ENCODE data around the gene ANKRD1. TPM values are rescaled to one million over a fixed set of nuclear protein-coding genes. Genes with fewer than 3 reads are reported as not detected.

The ANKRD1 gene
- total RNA-seq, 2 donors from 2014 or later, result 20.0 TPM; not detected in 1

- no peak for TF ChIP-seq POLR2AphosphoS5 (IDR thresholded peaks at IDR 0.05)
- no peak for TF ChIP-seq POLR2A (IDR thresholded peaks at IDR 0.05)
- TF ChIP-seq CTCF (IDR thresholded peaks at IDR 0.05), result no peak
- 80% methylated on average over 3 of the region's 3 CpGs for WGBS
- no peaks in the 10 kb centered on the region for H3K36me3 ChIP-seq
- no peak overlapping the region for H3K27ac ChIP-seq
- H3K9me3 ChIP-seq, result no peaks in the 10 kb centered on the region
- no peak for DNase-seq (ENCODE audit: low spot score)
- H3K4me3 ChIP-seq, result no peak overlapping the region
- intact Hi-C loops (cut with DNase I), result loop anchor here (5.0 kb wide), 2 partner anchors 36 to 51 kb away; no protein-coding TSS in a partner anchor
- no peaks in the 10 kb centered on the region for H3K4me1 ChIP-seq (replicated peaks)
- no peaks in the 10 kb centered on the region for H3K27me3 ChIP-seq (replicated peaks; ENCODE audit: insufficient read depth)
Observed at GRCh38 chr10:90967865-90968264, 47.0 kb upstream of the ANKRD1 start.

GRCh38 chr10:90966146-90966545, 45.3 kb upstream of the ANKRD1 start:
- DNase-seq (ENCODE audit: low spot score), result no peak
- TF ChIP-seq CTCF (IDR thresholded peaks at IDR 0.05), result no peak
- no peak for TF ChIP-seq POLR2A (IDR thresholded peaks at IDR 0.05)
- no peak for TF ChIP-seq POLR2AphosphoS5 (IDR thresholded peaks at IDR 0.05)
- no peaks in the 10 kb centered on the region for H3K36me3 ChIP-seq
- no peak overlapping the region for H3K4me3 ChIP-seq
- no peaks in the 10 kb centered on the region for H3K4me1 ChIP-seq (replicated peaks)
- no peaks in the 10 kb centered on the region for H3K27me3 ChIP-seq (replicated peaks; ENCODE audit: insufficient read depth)
- no peaks in the 10 kb centered on the region for H3K9me3 ChIP-seq
- intact Hi-C loops (cut with DNase I), result loop anchor here (5.0 kb wide), 2 partner anchors 34 to 49 kb away; no protein-coding TSS in a partner anchor
- no peak overlapping the region for H3K27ac ChIP-seq

DNA sequence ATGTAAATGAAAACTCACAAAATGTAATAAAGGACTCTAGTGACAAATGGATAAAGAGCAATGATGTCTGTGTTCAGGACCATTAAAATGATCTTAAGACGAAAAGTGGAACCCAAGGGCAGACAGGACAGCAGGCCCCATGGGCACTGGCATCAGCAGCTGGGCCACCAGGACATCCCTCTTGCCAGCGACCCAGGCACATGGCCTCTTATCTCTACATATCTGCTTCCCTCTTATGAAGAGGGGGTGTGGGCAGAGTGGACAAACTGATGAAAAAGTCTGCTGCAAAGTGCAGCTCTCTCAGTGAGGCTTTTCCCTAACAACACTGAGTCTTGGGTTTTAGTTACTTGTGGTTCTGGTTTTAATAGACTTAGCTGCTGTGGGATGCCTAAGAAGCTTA, 44.8 kb upstream of the ANKRD1 start:
- intact Hi-C loops (cut with DNase I), result loop anchor here (5.0 kb wide), 2 partner anchors 33 to 48 kb away; no protein-coding TSS in a partner anchor
- H3K4me3 ChIP-seq, result no peak overlapping the region
- DNase-seq (ENCODE audit: low spot score), result no peak
- no peak for TF ChIP-seq POLR2AphosphoS5 (IDR thresholded peaks at IDR 0.05)
- TF ChIP-seq POLR2A (IDR thresholded peaks at IDR 0.05), result no peak
- TF ChIP-seq CTCF (IDR thresholded peaks at IDR 0.05), result no peak
- no peaks in the 10 kb centered on the region for H3K4me1 ChIP-seq (replicated peaks)
- no peaks in the 10 kb centered on the region for H3K36me3 ChIP-seq
- H3K9me3 ChIP-seq, result no peaks in the 10 kb centered on the region
- 75% methylated on average over 2 of the region's 2 CpGs for whole genome bisulfite sequencing
- H3K27me3 ChIP-seq (replicated peaks; ENCODE audit: insufficient read depth), result no peaks in the 10 kb centered on the region
- no peak overlapping the region for H3K27ac ChIP-seq

- Histone ChIP-seq H3K9me3 (no peaks in the 10 kb centered on the region), H3K4me1 (replicated peaks) (no peaks in the 10 kb centered on the region), H3K27me3 (replicated peaks; ENCODE audit: insufficient read depth) (no peaks in the 10 kb centered on the region), H3K4me3 (no peak overlapping the region), H3K36me3 (no peaks in the 10 kb centered on the region), H3K27ac (no peak overlapping the region)
- intact Hi-C loops (cut with DNase I), result loop anchor here (5.0 kb wide), 2 partner anchors 33 to 48 kb away; no protein-coding TSS in a partner anchor
- WGBS, result 90% methylated on average over 1 of the region's 1 CpG
- no peak for DNase-seq (ENCODE audit: low spot score)
- TF ChIP-seq CTCF (IDR thresholded peaks at IDR 0.05), result no peak
- no peak for TF ChIP-seq POLR2AphosphoS5 (IDR thresholded peaks at IDR 0.05)
- no peak for TF ChIP-seq POLR2A (IDR thresholded peaks at IDR 0.05)
Observed at GRCh38 chr10:90964781-90965465, 44.0 kb upstream of the ANKRD1 start.

GRCh38 chr10:90963331-90963730, 42.4 kb upstream of the ANKRD1 start:
- intact Hi-C loops (cut with DNase I), result no loop called here
- no peak for TF ChIP-seq CTCF (IDR thresholded peaks at IDR 0.05)
- TF ChIP-seq POLR2A (IDR thresholded peaks at IDR 0.05), result no peak
- no peak for TF ChIP-seq POLR2AphosphoS5 (IDR thresholded peaks at IDR 0.05)
- WGBS, result 90% methylated on average over 2 of the region's 2 CpGs
- no peak for DNase-seq (ENCODE audit: low spot score)
- no peaks in the 10 kb centered on the region for H3K4me1 ChIP-seq (replicated peaks)
- no peaks in the 10 kb centered on the region for H3K27me3 ChIP-seq (replicated peaks; ENCODE audit: insufficient read depth)
- H3K36me3 ChIP-seq, result no peaks in the 10 kb centered on the region
- H3K9me3 ChIP-seq, result no peaks in the 10 kb centered on the region
- H3K4me3 ChIP-seq, result no peak overlapping the region
- no peak overlapping the region for H3K27ac ChIP-seq
